Gastroesophageal sphincter (tissue), 3 donors: ENCODE measurements around the gene GJA8.

Experiments used
- POLR2A ChIP-seq, 2 donors: fragments of 450-650 bp; IDR thresholded peaks; one replicate each; pipeline ENCODE4 v1.6.1; 2017; ENCODE audit warnings: antibody characterized with exemption in 2 of 2, mild to moderate bottlenecking in 2 of 2, moderate library complexity in 1 of 2
- POLR2AphosphoS5 ChIP-seq: sonication (generic); formaldehyde crosslinking; IDR thresholded peaks from one replicate; pipeline ENCODE4 v1.6.1; 2017; ENCODE audit warnings: antibody characterized with exemption
- TF ChIP-seq, protein P1 (sequence below), 4 experiments: fragments of 200-600 bp in 2 of 4; fragments of 450-650 bp in 2 of 4; sonication (generic) in 1 of 4; IDR thresholded peaks; one replicate each; pipeline ENCODE4 v1.5.1; 2017 to 2019; ENCODE audit warnings: antibody characterized with exemption in 4 of 4, mild to moderate bottlenecking in 2 of 4, moderate library complexity in 2 of 4

DNA sequence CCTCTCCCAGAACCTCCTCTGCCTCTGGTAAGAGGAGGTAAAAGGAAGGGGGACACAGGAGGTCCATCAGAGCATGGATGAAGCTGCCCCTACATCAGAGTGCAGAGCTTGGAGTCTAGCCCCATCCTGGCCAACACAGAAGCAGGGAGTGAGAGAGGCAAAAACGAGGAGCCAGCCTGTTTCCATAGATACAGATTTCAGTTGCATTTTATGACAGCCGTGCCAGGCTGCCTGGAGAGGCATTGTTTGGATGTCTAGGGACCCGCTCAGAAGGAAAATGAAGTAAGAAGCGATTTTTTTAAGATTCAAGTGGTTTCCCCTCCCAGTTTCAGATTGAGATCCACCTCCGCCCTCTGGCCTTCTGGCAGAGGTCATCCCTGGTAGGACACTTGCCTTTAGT lies 11.5 kb upstream of the GJA8 start:
- TF ChIP-seq POLR2AphosphoS5: no peak
- no peak for TF ChIP-seq POLR2A (IDR thresholded peaks at IDR 0.05)
- TF ChIP-seq, protein P1, sequence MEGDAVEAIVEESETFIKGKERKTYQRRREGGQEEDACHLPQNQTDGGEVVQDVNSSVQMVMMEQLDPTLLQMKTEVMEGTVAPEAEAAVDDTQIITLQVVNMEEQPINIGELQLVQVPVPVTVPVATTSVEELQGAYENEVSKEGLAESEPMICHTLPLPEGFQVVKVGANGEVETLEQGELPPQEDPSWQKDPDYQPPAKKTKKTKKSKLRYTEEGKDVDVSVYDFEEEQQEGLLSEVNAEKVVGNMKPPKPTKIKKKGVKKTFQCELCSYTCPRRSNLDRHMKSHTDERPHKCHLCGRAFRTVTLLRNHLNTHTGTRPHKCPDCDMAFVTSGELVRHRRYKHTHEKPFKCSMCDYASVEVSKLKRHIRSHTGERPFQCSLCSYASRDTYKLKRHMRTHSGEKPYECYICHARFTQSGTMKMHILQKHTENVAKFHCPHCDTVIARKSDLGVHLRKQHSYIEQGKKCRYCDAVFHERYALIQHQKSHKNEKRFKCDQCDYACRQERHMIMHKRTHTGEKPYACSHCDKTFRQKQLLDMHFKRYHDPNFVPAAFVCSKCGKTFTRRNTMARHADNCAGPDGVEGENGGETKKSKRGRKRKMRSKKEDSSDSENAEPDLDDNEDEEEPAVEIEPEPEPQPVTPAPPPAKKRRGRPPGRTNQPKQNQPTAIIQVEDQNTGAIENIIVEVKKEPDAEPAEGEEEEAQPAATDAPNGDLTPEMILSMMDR (IDR thresholded peaks at IDR 0.05): no peak
